Measurements from ENCODE around the gene MT1H. TPM values are rescaled to one million over a fixed set of nuclear protein-coding genes. Genes with fewer than 3 reads are reported as not detected.

Gene MT1H
- total and polyA plus RNA-seq, 2 of the 13 experiments (the other 11 are each of a cell fraction or from before 2014, with no cell fraction given), result 0.60 TPM; not detected in 1

- TF ChIP-seq POGZ (CRISPR knock-in tag; IDR thresholded peaks at IDR 0.05), result no peak
- TF ChIP-seq CBFB (CRISPR knock-in tag; IDR thresholded peaks at IDR 0.05), result peak; percentile 49; the same call in 1 of the 2 replicates
- TF ChIP-seq ZNF724P (CRISPR knock-in tag; IDR thresholded peaks at IDR 0.05; ENCODE audit: borderline replicate concordance), result no peak
- peak; percentile 93 for TF ChIP-seq EED (CRISPR knock-in tag; IDR thresholded peaks at IDR 0.05)
- TF ChIP-seq ZNF562 (CRISPR knock-in tag; IDR thresholded peaks at IDR 0.05; ENCODE audit: borderline replicate concordance), result no peak
- TF ChIP-seq ZNF281 (CRISPR knock-in tag; IDR thresholded peaks at IDR 0.05; ENCODE audit: borderline replicate concordance), result no peak
- TF ChIP-seq MIXL1 (CRISPR knock-in tag; IDR thresholded peaks at IDR 0.05), result no peak; the same call in 1 of the 2 replicates
- TF ChIP-seq HNF1B (CRISPR knock-in tag; IDR thresholded peaks at IDR 0.05), result peak; percentile 30; the same call in 1 of the 2 replicates
- TF ChIP-seq ZBTB42 (CRISPR knock-in tag; IDR thresholded peaks at IDR 0.05), result no peak
- no peak for TF ChIP-seq THAP8 (CRISPR knock-in tag; IDR thresholded peaks at IDR 0.05; ENCODE audit: borderline replicate concordance)
- no peak for TF ChIP-seq AGO1 (IDR thresholded peaks at IDR 0.05; ENCODE audit: low read depth, low read length, poor library complexity, severe bottlenecking)
- TF ChIP-seq CENPBD1 (CRISPR knock-in tag; IDR thresholded peaks at IDR 0.05; ENCODE audit: borderline replicate concordance, low read depth), result no peak
- no peak for TF ChIP-seq CCAR2 (optimal IDR thresholded peaks at IDR 0.05; ENCODE audit: low read depth, low read length)
- no peak for TF ChIP-seq MNT (IDR thresholded peaks at IDR 0.05)
- TF ChIP-seq NRL (CRISPR knock-in tag; IDR thresholded peaks at IDR 0.05; ENCODE audit: borderline replicate concordance), result peak; percentile 91; the same call in 1 of the 2 replicates
- no peak; the same call in 1 of the 2 replicates for TF ChIP-seq ZFP90 (CRISPR knock-in tag; IDR thresholded peaks at IDR 0.05; ENCODE audit: borderline replicate concordance)
- TF ChIP-seq ZNF3 (CRISPR knock-in tag; IDR thresholded peaks at IDR 0.05), result no peak
- TF ChIP-seq CEBPZ (IDR thresholded peaks at IDR 0.05; ENCODE audit: low read length), result no peak
These were observed 44.3 kb upstream of the MT1H start, which contains the start of gene MT1E (continued) for GRCh38 chr16:56625140-56625942.

Measured in HepG2 (cell line).